Neural cell (in vitro differentiated cells): Measurements from ENCODE around the gene HDC. TPM values are rescaled to one million over a fixed set of nuclear protein-coding genes. Genes with fewer than 3 reads are reported as not detected.

Source experiments
- polyA plus RNA-seq: library from polyadenylated mRNA; depleted of rRNA; stranded (reverse); fragments of >200 nt; gene quantifications from 2 replicates; pipeline ENCODE4 v1.2.3, GENCODE V29; 2014
- small RNA-seq, 3 experiments: library from RNA; depleted of rRNA; stranded (forward); fragments of <200 nt; gene quantifications; one replicate each; pipeline ENCODE3, GENCODE V24; 2012

HDC gene
- polyA plus RNA-seq, 1 donor from 2014 or later: 4.5 TPM

Small RNA genes within 50 kb of the gene (small RNA-seq; reads per million reads assigned to genes)
- gene RF00019: 0 to 1.2 (median 0) reads per million in 3 experiments

Other genes with a start within 250 kb of the HDC start
- gene ATP8B4, start 146.5 kb downstream of the HDC start, polyA plus RNA-seq: 1.0 and 2.9 TPM in 2 replicates
- 3.5 and 3.7 TPM in 2 replicates for gene SLC27A2, start 83.5 kb downstream of the HDC start, polyA plus RNA-seq
- 20.6 and 34.1 TPM in 2 replicates for gene GABPB1, start 89.5 kb upstream of the HDC start, polyA plus RNA-seq
- gene USP8, start 158.7 kb upstream of the HDC start, polyA plus RNA-seq: 30.3 and 31.8 TPM in 2 replicates